HG02759 (cell line): Measurements from ENCODE around the gene ACAT2.
"Not testable (repeated sequence)": the region's sequence is repeated elsewhere in the genome, so short reads cannot be mapped to it uniquely, and the experiment has no call there.

Experiments used
- ATAC-seq: cut with Tn5 transposase; IDR thresholded peaks from one replicate; pipeline ENCODE4 v1.9.1; 2021; ENCODE audit warnings: mild to moderate bottlenecking, moderate library complexity; ENCODE audit not compliant: unreplicated experiment

Gene ACAT2

DNA sequence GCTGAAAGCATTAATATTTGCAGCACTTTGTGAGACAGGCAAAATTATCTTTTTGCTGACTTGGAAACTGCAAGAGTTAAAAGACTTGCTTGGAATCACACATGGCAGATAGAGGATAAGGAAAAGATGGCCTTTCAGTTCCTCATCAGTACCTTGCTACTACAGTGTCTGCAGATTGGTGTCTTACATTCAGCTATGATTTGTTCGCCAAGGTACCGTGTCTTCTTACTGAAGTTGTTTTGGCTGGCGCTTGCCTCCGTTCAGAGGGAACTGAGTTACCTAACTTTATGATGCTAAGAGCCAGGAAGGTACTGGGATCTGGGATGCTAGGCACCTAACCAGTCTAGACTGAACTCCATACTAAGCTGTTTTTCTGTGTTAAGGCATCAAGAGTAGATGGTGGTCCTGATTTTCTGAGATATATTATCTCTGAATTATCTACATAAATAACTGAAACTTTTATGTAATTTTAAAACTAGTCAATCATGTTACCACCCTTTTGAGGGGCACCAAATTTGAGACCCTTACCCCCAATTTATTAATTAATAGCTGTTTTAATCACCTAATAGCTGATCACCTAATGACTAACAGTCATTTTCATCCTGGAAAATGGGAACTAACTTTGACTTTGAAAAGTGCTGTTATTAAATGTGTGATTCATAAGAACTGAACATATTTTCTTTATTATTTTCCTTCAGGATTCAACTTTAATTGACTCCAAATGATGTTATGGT, 32.1 kb upstream of the ACAT2 start:
- ATAC-seq, result no peak

DNA sequence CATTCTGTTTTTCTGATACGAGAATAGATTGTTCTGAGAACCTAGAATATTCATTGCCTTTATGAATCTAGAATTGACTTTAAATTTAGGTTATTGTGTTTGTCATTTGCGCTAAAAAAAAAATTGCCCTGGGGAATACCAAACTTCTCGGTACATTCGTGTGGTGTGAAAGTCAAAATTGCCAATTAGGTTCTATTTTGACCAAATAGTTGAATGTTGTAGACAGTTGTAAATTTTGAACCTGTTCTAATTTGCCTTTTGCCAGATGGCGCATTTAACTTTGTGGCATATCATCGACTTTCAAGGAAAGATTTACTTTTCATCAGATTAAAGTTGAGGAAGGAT, 31.5 kb upstream of the ACAT2 start:
- ATAC-seq, result no peak

DNA sequence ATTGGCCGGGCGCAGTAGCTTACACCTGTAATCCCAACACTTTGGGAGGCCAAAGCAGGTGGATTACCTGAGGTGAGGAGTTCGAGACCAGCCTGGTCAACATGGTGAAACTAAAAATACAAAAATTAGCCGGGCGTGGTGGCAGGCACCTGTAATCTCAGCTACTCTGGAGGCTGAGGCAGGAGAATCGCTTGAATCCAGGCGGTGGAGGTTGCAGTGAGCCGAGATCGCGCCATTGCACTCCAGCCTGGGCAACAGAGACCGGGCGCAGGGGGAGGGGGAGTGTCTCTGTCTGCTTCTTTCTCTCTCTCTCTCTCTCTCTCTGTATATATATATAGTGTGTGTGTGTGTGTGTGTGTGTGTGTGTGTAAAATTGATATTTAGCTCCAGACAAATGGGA, 29.3 kb upstream of the ACAT2 start:
- not testable (repeated sequence) for ATAC-seq

DNA sequence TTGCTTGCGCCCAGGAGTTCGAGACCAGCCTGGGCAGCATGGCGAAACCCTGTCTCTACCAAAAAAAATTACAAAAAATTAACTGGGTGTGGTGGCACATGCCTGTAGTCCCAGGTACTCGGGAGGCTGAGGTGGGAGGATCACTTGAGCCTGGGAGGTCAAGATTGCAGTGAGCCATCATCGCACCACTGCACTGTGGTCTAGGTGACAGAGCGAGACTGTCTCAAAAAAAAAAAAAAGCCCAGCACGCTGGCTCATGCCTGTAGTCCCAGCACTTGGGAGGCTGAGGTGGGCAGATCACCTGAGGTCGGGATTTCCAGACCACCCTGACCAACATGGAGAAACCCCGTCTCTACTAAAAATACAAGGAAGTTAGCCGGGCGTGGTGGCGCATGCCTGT, 28.4 kb upstream of the ACAT2 start:
- not testable (repeated sequence) for ATAC-seq

DNA sequence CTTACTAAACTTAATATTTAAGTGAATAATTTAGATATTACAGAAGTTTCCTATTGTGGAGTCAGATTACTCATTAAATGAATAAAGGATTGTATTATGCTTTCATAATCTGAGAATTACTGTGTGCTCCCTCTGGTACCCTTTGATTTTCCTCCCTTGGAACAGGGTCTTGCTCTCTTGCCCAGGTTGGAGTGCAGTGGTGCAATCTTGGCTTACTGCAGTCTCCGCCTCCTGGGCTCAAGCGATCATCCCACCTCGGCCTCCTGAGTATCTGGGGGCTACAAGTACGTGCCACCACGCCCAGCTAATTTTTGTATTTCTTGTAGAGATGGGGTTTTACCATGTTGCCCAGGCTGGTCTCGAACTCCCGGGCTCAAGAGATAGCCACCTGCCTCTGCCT, 24.9 kb upstream of the ACAT2 start:
- ATAC-seq, result no peak

DNA sequence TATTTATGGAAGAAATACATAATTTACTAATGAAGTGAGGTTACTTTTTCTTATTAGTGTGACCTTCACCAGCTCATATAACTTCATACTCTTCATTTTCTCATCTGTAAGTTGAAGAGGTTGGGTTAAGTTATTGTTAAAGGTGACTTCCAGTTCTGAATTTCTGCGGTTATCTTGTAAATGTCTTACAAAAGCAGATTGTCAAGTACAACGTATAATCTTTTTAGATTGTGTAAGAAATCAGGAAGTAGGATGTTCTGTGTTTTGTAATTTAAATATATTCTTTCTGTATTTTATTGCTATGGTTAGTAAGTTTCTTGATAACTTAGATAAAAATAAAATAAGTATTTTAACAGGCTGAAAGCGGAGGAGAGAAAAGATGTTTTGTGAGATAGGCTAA, 22.5 kb upstream of the ACAT2 start:
- no peak for ATAC-seq

DNA sequence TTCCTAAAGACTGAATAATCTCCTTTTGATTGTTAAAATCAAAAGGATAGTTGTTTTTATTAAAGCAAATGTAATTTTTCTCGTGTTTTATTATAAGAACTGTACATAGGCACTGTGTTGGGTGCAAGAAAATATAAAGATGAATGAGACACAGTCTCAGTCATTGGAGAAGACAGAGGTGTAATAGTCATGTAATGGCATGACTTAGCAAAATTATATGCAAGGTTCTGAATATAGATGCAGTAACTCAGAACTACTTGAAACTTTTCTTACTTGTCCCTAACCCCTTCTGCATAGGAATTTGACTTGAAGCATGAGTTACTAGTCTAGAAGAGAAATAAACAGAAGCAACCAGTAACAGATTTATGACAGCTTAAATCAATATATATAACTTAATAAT, 19.7 kb upstream of the ACAT2 start:
- no peak for ATAC-seq

DNA sequence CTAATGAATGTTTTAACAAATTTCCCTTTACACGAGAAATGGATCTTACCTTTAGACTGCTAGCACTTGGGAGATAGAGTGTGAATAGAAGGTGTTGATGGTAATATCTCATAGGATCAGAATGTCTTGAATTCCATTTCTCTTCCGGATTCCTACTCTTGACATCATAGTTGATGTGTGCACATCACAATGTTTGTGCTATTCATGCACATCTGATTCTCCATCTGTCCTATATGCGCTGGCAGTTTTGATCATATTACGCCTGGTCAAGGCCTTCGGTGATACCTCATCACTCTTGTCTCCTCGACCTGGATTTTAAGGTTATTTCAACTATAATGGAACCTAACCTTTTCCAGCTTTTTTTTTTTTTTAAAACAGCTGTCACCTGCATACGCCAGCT, 16.8 kb upstream of the ACAT2 start:
- no peak for ATAC-seq

DNA sequence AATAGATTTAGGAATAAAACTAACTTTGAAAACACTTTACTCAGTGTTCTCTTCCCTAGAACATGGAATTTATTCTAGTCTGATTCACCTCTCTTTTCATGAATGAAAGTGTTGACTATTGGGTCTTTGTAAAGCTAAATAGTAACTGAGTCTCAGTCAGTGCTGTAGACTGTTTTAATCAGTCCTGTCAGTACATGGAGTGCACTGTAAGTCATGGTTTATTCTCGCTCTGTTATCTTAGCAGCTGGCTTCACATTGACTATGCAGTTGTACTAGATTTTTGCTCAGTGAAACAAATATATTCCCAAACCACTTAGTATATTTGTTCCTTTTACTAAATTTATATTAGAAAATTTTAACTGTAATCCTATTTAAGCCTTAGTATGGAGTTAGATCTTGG, 15.1 kb upstream of the ACAT2 start:
- no peak for ATAC-seq

DNA sequence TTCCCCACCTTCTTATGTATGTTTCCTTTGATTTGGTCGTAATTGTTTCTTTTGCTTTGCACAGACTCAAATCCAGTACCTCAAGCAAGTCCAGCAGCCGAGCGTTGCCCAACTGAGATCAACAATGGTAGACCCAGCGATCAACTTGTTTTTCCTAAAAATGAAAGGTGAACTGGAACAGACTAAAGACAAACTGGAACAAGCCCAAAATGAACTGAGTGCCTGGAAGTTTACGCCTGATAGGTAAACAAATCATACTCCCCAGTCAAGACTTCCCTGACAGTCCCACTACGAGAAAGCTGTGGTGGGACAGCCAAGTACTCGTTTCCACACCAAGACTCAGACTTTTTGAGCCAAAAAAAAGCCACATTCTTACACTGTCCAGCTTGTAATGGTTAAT, 13.7 kb upstream of the ACAT2 start:
- not testable (repeated sequence) for ATAC-seq

DNA sequence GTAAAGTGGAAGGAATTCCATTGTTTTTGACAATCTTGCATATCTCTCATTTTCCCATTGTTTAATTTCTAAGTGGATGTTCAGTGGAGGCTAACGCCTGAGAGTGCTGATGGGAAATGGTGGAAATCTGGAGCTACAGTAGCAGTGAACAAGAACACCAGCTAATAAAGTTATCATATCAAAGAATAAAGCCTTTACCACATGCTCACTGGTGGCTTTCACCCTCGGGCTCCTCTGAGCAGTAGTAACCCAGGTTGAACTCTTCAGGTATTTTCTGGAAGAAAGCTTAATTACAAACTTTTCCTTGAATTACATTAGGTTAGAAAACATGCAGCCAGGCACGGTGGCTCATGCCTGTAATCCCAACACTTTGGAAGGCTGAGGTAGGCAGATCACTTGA, 10.4 kb upstream of the ACAT2 start:
- no peak for ATAC-seq

DNA sequence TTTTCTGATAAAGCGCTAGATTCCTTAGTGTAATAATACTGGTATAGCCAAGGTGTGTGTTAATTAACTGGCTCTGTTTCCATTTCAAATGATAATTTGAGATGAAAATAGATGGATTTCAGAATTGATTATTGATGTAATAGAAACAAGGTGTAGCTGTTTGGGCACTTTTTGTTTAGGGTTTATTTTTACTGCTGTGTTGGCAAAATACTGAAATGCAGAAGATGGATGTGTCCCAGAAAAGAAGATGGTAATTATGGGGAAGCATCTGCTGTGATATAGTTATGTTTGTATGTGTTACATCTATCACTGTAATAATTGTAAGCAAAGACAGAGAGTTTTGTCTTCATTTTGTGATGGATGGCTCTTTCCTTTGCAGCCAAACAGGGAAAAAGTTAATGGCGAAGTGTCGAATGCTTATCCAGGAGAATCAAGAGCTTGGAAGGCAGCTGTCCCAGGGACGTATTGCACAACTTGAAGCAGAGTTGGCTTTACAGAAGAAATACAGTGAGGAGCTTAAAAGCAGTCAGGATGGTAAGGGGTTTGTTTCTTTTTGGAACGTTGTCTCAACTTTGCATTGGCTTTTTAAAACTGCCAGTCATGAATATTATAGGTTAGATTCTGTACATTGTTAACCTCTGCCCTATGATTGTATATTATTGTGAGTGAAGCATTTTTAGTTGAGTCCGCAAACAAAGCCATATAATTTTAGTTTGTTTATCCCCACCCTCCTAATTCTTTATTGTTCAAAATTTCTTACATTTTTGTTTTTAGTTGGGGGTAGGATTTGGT, 8.6 kb upstream of the ACAT2 start:
- no peak for ATAC-seq

DNA sequence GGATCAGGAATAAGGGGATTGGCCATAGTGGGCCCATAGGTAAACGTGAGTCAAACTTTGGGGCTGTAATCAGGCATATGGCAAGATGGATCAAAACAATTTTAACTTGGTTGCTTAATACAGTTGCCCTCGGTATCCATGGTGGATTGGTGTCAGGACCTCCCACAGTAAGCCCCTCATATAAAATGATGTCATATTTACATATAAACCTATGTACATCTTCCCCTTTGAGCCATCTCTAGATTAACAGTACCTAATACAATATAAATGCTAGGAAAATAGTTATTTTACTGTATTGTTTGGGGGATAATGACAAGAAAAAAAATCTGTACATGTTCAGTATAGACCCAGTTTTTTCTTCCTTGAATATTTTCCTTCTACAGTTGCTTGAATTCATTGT, 7.4 kb upstream of the ACAT2 start:
- no peak for ATAC-seq

DNA sequence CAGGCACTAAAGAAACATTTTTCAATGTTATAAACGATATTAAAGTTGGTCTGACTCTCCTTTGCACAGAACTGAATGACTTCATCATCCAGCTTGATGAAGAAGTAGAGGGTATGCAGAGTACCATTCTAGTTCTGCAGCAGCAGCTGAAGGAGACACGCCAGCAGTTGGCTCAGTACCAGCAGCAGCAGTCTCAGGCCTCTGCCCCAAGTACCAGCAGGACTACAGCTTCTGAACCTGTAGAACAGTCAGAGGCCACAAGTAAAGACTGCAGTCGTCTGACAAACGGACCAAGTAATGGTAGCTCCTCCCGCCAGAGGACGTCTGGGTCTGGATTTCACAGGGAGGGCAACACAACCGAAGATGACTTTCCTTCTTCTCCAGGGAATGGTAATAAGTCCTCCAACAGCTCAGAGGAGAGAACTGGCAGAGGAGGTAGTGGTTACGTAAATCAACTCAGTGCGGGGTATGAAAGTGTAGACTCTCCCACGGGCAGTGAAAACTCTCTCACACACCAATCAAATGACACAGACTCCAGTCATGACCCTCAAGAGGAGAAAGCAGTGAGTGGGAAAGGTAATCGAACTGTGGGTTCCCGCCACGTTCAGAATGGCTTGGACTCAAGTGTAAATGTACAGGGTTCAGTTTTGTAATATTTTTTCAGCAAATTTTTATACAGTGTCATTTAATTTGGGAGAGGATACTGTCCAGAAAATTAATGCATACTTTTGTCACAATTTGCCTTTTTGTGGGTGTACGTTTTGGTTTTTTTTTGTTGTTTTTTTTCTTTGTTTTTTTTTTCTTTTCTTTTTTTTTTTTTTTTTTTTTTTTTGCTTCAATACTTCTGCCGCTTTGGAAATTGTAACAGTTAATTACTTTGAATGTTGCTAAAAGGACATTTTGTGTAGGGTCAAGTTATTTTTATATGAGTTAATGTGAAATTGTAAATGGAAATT, 6.6 kb upstream of the ACAT2 start:
- no peak for ATAC-seq

DNA sequence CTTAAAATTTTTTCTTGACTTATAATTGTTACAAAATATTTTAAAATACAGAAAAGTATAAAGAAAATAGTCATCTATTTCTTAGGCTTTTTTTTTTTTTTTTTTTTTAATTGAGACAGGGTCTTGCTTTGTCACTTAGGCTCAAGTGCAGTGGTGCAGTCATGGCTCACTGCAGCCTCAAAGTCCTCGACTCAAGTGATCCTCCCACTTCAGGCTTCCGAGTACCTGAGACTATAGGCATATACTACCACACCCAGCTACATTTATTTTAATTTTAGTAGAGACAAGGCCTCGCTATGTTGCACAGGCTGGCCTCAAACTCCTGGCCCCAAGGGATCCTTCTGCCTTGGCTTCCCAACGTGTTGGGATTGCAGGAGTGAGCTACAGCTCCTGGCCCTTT, 5.3 kb upstream of the ACAT2 start:
- ATAC-seq, result no peak

DNA sequence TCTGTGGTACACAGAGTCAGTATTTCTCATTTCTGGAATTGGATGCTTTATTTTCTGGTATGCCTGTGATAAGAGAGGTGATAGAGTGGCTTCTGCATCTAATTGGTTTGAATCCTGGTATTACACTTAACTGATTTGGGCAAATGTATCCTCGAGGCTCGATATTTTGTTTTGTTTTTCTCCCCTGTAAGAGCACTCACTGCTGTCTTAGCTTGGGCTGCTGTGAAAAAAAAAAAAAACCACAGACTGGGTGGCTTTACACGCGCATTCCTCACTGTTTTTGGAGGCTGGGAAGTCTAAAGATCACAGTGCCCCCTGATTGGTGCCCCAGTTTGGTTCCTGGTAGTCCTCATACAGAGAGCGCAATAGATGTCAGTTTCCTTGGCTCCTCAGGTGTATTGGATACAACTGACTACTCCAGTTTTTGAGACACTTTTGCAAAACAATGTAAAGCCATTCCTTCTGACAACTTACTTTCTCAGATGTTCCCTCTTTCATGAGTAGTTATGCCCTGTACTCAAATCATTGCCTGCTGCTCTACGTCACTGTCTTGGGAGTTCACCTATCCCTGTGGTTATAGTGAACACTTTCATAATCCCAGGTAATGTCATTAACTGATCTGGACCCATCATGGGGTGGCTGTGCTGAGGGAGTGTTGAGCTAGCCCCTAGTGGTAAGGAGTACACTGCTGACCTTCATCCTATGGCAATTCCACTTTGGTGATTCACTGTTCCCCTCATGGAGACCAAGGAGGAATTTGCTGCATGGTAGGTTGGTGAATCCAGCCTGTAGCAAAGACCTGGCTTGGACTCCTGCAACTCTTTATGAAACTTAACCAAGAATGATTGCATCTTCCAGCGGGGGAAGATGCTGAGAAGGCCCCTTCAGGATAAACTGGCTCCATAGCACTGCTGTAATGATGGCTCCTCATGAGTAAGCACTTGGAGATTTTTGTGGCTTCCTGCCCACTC, 3.5 kb upstream of the ACAT2 start:
- ATAC-seq, result no peak

DNA sequence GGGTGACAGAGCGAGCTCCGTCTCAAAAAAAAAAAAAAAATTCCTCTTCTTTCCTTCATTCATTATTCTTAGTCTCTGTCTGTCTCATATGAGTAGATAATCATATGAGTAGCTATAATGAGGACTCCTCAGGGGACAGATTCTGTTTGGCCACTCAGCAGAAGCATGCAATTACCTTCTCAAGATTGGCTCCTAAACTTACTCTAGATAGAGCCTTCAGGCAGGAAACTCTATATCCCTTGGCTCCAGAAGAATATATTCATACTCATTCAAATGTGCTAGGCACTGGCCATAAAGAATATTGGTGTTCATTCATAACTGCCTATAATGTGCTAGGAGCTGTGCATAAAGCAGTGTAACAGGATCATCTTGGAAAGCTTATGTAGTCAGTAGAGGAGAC, 2.2 kb upstream of the ACAT2 start:
- ATAC-seq, result no peak

DNA sequence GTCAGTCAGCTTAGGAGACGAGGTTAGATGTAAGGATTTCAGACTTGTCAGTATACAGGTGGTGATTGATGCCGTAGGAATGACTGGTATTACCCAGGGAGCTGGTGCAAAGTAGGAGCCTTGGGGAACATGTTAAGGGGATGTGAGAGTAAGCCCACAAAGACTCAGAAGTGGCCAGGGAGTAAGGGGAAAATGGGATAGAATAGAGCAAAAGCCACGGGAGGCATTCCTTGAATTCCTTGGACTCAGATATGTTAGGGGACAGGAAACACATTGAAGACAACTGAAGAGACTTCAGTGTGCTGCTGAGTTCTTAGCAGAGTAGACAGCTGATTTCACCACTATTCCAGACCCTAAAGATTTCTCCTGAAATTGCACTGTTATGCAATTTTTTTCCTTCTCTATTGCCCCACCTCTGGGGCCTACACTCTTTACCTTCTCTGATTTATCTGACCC, 1.2 kb upstream of the ACAT2 start:
- ATAC-seq, result no peak

DNA sequence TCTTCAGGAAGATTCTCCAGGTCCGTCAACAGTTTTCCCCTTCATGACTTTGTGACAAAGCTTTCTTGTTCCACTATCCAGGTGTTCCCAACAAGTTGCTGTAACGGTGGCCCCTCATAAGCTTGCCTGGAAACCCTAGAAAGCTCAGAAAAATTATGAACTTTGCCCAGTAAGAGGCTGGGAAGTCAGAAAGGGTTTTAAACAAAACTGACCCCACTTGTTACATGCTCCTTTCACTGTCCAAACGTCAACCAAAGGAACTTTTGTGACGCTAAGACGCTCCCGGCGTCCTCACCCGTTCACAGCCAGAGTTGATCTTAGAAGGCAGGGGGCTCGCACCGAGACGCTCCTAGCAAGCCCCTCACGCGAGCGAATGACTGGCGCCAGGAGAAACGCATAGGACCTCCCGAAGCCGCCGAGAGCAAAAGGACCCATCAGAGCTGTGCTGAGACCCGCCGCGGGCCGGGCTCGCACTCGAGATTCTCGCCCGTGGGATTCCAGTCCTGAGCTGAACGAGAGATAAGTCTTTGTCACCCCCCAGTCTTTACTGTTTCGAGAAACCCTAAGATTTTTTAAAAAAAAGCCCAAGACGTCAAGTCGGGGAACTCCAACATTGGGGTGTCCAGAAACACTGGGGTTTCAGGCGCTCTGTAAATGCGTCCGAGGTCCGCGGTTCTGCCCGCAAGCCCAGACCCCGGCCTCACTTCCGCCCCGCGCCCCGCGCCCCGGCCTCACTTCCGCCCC, 544 bp upstream of the ACAT2 start:
- ATAC-seq, result peak; percentile 0
